ENCODE measurements around the gene CDC42EP3.

GRCh38 chr2:37670378-37671008 is 949 bp downstream of the CDC42EP3 start:
- TF ChIP-seq, protein P1, sequence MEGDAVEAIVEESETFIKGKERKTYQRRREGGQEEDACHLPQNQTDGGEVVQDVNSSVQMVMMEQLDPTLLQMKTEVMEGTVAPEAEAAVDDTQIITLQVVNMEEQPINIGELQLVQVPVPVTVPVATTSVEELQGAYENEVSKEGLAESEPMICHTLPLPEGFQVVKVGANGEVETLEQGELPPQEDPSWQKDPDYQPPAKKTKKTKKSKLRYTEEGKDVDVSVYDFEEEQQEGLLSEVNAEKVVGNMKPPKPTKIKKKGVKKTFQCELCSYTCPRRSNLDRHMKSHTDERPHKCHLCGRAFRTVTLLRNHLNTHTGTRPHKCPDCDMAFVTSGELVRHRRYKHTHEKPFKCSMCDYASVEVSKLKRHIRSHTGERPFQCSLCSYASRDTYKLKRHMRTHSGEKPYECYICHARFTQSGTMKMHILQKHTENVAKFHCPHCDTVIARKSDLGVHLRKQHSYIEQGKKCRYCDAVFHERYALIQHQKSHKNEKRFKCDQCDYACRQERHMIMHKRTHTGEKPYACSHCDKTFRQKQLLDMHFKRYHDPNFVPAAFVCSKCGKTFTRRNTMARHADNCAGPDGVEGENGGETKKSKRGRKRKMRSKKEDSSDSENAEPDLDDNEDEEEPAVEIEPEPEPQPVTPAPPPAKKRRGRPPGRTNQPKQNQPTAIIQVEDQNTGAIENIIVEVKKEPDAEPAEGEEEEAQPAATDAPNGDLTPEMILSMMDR (IDR thresholded peaks at IDR 0.05; ENCODE audit: low read depth, low read length) = no peak
- TF ChIP-seq EZH2phosphoT487 (IDR thresholded peaks at IDR 0.05; ENCODE audit: low read depth) = no peak

Data from OCI-LY3 (cell line).